GM03348 (cell line): ENCODE results near the gene CARS2.
"Not testable (repeated sequence)": the region's sequence is repeated elsewhere in the genome, so short reads cannot be mapped to it uniquely, and the experiment has no call there.

Source experiments
- DNase-seq: peaks from one replicate; pipeline ENCODE4 v3.0.0; 2012; ENCODE audit warnings: low spot score

CARS2 gene

DNA sequence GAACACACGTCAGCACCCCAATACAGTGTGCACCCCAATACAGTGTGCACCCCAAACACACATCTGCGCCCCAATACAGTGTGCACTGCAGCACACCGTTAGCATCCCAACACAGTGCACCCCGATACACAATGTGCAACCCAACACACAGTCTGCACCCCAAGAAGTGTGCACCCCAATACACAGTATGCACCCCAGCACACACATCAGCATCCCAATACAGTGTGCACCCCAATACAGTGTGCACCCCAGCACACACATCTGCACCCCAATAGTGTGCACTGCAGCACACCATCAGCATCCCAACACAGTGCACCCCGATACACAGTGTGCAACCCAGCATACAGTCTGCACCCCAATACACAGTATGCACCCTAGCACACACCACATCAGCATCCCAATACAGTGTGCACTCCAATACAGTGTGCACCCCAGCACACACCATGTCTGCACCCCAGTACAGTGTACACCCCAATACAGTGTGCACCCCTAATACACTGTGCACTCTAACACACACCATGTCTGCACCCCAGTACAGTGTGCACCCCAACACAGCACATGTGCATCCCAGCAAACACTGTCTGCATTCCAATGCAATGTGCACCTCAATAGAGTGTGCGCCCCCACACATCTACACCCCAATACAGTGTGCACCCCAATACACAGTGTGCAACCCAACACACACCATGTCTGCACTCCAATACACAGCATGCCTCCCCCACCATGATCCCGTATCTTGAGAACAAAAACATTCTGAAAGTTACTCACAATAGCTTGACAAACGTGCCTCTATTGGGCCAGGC is 855 bp upstream of the CARS2 start:
- no peak for DNase-seq

DNA sequence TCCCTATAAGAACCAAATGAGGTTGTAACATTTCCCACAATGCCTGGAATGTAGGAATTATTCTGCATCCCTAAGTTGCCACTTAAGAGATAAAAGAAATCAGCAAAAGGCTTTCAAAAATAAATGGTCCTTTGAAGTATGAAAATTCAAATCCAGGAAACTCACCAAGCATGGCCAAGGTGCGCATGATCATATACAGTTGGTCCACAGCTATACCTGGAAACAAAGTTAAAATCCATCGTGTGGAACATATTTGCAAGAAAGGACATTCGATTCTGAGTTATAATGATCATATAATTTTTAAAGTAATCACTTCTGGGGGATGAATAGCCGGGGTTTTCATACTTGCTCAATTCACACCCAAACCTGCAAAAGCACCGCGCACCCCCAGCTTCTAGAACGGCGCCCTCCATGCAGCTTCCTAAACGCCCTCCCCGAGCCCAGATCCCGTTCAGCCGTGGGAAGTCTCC is 525 bp downstream of the CARS2 start:
- DNase-seq: no peak

DNA sequence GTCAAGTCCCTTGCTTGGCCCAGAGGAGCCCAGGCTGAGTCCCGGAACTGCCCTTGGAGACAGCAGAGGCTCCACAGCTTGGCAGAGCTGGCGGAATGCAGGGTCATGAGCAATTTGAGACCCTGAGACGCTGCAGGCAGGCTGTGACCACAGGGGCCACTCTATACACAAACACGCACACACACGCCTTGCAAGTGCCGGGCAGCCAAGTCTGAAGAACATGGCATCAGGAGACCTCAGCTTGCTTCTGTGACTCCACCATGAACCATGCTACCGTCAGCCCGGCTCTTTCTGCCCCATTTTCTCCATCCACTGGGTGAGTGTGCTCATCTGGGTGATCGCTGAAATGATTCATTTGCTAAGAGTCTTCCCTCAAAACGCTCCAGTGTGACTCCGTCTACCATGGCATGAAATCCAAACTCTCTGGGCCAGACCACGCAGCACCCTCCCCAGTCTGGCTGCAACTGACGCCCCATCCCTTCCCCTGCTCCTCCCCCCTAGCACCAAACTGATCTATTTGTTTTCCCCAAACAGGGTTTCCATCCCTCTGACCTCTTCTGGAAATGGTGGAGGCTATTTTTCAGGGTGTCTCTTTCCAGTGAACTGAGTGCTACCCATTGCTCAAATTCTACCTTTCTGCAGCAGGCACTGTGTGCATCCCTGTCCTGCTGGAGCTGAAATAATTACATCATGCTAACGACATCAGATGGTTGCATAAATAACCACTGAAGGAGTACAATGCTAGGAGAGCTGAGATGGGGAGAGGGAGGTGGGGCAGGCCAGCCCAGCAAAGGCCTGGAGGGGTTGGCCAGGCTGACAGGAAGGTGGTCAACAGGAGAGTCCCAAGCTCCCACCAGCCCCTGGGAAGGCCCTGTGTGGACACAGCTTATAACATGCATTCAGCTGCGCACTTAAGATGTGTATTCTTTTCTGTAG is 3.1 kb downstream of the CARS2 start:
- DNase-seq: peak; percentile 27

DNA sequence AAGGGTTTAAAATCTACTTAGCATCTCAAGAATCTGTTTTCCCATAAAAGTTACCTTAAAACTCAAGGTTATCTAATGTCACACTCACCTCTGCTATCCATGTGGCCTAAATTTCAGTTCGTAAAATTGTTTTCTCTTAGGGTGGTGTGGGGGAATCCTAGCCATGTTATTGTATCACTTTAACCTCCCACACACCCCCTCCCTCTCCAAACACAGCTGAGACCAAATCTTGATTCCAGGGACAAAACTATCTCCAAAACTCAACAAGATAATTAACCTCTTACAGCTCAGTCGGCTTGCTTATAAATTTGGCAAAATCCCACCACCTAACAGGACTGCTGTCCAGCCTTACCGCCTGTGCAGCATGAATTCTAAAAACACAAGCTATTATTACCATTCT is 3.8 kb downstream of the CARS2 start:
- no peak for DNase-seq

DNA sequence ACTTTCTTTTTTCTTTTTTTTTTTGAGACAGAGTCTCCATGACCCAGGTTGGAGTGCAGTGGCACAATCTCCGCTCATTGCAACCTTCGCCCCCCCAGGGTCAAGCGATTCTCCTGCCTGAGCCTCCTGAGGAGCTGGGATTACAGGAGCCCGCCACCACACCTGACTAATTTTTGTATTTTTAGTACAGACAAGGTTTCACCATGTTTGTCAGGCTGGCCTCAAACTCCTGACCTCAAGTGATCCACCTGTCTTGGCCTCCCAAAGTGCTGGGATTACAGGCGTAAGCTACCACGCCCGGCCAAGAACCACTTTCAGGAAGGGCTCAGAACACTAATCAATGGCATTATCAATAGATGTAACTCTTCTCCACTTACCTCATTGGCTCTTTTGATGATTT is 4.9 kb downstream of the CARS2 start:
- not testable (repeated sequence) for DNase-seq

DNA sequence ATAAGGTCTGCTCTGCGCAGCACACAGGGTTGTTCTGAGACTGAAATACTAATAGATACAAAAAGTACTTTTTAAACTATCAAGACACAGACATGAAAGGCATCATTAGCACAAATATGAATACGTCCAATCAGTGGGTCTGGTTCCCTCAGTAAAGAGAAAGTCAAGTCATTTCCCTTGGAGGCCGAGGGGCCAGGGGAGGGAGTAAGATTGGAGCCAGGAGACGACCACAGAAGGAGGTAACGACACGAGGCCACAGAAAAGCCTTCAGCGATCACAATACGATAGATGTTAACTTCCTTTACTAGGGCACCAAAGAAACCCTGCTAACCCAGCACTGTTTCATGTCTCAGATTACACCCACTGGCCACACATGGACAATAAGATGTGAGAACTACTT is 5.3 kb downstream of the CARS2 start:
- DNase-seq: no peak

DNA sequence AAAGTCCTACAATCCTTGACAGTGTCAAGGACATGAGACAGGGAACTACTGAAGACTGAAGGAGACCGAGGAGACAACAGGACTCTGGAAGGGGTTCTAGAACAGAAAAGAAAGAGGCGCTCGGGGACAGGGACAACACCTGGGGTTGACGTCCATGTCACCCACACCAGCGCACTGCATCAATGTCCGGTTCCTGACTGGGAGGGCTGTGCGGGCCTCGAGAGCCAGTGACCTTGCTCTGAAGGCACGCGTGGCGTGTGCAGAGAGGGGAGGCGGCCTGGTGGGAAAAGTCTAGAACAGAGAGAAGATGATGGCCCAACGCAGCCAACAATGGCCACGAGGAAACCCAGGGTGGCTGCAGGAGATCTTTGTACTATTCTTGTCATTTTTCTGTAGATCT is 5.7 kb downstream of the CARS2 start:
- no peak for DNase-seq

DNA sequence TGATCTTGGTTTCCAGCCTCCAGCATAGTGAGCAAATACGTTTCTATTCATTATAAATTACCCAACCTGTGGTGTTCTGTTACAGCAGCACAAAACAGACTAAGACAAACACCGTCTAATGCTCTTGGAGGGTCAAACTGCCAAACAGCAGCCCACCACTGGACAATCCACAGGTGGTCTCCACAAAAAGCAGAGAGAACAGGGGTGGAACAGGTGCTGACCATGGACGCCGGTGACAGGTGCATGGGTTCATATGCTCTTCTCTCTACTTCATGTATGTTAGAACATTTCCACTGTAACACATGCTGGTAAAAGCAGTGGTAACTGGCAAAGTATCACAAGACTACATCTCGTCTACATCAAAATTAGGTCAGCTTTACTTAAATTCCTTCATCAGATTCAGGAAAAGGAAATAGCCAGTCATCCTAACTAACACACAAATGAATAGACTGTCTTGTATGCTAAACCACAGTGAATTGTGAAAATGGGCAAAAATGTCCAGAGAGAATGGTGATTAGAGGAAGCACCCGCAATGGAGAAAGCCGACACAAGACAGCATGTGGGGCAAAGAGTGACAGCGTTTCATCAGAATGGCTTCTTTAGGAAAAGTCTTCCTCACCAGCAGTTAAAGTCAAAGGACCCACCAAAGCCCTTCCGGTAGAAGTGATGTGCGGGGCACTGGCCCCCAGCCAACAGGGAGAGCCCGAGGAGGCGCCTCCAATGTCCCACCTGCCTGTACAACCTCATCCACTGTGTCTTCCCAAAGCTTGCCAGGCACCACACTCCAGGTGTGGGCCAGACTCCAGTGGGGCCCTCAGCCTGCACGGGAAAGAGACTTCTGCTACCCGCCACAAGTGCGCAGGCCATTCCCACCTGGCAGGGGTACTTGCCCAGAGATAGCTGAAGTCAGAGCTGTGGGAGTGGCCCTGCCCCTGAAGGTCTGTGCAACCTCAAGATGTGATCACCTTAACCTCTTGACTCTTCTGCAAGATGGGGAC is 6.5 kb downstream of the CARS2 start:
- DNase-seq: no peak

DNA sequence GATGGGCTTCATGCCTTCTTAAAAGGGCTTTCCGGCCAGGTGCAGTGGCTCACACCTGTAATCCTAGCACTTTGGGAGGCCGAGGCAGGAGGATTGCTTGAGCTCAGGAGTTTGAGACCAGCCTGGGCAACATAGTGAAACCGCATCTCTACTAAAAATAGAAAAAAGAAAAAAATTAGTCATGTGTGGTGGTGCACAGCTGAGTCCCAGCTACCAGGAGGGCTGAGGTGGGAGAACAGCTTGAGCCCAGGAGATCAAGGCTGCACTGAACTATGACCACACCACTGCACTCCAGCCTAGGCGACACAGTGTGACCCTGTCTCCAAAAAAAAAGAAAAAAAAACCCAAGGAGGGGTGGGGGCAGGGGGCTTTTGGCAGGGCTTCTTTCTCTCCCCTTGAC is 7.2 kb downstream of the CARS2 start:
- DNase-seq: no peak

DNA sequence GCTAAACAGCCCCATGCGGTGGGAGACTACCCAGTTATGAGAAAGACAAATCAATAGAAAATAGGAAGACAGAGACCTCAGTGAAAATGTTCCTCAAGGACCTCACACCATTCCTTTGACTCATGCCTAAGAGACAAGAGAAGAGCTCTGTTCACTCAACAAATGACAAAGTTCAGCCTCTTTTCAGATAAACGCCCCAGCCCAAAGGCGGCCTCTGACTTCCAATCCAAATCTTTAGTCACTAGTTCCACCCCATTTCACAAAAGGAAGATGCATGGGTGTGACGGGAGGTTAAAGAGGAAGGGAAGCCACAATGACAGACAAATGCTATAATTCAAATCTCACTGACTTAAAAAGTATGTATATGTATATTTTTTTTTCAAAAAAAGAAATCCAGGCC is 8.1 kb downstream of the CARS2 start:
- DNase-seq: no peak

DNA sequence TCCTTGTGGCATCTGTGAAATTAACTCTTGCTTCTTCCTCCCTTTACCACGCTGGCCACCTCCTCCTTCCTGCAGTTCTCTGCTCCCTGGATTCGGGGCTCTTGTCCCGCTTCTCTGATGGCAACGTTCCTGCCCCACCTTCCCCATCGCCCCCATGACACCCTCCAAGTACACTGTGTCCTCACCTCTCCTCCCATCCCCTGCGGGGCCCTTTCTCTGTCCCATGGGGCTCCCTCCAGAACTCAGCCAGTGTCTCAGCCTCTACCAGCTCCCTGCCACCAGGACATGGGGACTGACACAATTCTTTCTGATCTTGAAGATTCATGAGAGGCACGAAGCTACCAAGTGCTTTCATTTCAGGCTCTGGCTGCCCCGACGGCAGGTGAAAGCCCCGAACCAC is 9.1 kb downstream of the CARS2 start:
- no peak for DNase-seq

DNA sequence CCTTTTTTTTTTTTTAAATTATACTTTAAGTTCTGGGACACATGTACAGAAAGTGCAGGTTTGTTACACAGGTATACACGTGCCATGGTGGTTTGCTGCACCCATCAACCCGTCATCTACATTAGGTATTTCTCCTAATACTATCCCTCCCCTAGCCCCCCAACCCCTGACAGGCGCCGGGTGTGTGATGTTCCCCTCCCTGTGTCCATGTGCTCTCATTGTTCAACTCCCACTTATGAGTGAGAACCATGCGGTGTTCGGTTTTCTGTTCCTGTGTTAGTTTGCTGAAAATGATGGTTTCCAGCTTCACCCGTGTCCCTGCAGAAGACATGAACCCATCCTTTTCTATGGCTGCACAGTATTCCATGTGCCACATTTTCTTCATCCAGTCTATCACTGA is 10.1 kb downstream of the CARS2 start:
- DNase-seq: not testable (repeated sequence)

DNA sequence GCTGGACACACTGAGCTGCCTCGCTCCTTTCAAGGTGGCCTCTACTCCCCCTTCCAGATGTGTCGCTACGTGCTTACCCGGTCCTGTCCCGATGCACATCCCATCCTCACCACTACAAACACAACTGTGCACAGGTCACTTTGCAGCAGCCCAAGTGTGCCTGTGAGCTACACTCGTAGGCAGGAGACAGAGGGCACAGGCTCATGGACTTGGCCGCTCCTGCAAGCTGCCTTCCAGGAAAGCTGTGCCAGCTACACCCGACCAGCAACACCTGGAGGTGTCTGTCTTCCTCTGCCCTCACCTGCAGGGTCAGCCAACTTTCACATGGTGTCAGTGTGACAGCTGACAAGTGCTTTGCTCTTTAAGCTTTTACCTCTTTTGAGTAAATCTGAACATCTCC is 15.4 kb downstream of the CARS2 start:
- no peak for DNase-seq

DNA sequence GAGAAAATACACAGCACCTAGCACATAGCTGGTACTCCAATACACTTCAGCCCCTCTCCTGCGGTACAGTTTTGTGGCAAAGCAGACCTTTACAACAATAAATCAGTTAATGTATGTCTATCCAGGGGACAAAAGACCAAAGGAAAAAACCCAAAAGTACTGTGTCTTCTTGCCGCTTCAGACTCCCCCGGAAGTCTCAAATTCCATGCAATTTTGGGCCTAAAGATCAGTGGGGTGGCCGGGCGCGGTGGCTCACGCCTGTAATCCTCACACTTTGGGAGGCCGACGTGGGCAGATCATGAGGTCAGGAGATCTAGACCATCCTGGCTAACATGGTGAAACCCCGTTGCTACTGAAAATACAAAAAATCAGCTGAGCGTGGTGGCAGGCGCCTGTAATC is 16.2 kb downstream of the CARS2 start:
- no peak for DNase-seq

DNA sequence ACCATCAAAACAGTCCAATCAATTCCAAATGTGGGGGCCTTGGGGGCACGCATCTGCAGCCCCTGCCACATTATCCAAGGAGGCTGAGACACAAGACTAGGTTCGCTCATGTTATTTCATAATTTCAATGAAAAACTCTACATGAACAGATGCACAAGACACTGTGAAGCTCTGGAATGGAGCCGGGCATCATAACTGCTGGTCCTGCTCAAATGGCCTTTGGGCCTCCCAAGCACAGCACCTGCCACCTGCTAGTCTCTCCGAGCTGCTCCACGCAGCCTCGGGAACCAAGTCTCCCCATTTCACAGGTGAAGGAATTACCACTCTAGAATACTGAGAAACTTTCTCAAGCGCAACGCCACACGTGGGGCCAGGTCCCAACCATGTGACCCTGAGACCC is 16.9 kb downstream of the CARS2 start:
- no peak for DNase-seq

DNA sequence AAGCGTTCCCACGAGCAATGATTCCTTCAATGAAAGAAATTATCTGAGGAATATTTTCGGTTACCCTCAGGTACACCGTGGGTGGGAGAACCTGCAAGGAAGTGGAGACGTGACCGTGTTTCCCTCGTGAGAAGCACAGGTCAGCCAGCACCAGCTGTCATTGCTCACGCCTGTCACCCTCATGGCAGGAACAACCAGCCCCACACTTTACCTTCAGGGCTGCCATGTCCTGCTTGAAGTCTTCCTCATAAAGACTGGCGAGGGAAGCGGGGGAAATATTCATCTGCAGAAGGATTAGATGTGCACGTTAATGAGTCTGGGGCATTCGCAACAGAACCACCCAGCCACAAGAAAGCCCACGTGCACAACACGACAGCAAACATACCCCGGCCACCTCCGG is 18.2 kb downstream of the CARS2 start:
- no peak for DNase-seq

DNA sequence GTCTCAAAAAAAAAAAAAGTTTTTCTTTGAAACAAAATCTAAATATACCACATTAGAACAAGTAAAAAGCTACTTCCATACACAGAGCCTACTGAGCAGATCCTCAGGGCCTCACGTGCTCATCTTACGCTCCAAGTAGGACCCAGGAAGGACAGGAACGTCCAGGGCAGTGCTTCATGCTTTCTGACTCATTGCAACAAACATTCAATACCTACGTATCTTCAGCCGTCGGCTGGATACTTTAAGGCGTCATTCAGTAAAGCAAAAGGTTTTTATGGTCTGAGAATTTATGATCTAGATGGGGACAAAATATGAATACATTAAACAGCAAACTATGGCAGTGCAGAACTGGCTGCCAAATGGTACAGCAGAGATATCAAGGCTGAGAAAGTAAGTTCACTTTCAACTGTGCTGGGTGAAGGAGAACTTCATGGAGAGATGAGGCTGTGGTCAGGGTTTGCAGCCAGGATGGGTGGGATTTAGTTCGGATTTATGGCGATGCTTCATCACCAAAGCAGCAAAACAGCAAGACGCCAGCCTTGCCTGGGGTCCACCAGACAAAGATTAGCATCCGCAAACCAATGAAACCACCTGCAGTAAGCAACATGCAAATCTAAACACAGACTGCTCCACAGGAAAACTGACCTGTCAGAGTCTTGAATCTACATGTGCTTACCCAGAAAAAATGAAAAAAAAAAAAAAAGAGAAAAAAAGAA is 20.5 kb downstream of the CARS2 start:
- DNase-seq: no peak

DNA sequence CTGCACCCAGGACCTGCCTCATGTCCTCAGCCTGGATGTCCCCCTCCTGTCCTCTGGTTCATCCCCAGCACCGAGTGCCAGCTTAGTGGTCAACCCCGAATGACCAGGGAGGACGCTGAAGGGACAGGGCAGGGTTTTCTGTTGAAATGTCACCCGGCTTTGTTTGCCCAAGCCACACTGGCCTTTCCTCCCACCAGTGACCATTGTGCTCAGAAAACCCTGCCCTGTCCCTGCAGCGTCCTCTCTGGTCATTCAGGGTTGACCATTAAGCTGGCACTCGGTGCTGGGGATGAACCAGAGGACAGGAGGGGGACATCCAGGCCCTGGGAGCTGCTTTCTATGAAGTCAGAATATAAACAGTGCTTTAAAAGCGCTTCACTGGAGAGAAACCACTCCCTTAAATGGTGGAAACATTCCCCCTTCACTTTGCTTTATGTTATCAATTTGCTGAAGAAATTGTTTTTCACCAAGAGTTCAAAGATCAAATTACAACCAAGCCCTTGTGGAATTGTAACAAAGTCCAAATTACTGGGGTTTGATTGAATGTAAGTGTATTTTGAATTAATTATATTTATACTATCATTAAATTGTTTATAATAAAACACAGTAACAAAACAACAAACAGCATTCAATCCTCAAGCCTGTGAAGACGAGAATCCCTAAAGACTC is 21.4 kb downstream of the CARS2 start:
- DNase-seq: no peak

DNA sequence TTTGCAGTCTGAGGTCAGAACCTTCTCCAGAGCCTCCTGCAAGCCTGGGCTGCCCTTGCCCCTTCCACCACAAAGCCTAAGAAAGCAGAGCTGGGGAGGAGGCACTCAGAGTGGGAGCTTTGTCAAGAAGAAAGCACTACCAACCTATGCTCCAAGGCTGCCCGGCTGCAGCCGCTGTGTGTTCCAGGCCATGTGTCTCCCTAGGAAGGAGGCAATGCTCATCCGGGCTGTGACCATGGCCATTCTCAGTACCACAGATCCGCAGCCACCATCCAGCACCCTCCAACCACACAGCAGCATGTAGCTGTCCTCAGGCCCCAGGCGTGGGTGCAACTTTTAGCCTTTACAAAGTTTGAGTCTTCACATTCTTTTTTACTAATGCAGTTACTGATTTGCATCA is 22.0 kb downstream of the CARS2 start:
- no peak for DNase-seq

DNA sequence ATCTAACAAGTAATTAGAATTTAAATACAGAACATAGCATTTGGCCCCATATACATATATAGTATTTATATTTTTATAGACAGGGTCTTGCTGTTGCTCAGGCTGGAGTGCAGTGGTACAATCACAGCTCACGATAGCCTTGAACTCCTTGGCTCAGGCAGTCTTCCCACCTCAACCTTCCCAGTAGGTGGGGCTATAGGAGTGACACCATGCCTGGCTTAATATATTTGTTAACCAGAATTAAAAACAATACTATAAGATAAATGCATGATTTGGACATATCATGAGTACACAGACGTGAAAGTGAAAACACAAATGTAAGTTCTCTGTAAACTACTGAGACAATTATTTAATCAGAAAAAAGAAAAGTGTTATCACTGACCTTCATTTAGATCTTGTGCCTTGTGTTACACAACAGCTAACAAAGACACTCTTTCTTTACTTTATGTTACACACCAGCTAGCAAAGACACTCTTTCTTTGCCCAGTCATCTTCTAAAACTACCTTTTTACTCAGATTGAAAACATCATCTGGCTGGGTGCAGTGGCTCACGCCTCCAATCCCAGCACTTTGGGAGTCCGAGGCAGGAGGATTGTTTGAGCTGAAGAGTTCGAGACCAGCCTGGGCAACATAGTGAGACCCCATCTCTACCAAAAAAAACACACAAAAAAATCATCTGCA is 22.6 kb downstream of the CARS2 start:
- DNase-seq: no peak
